Keratinocyte (primary cell): ENCODE results near the gene DCLK1. TPM values are rescaled to one million over a fixed set of nuclear protein-coding genes. Genes with fewer than 3 reads are reported as not detected.

Experiments used
- DNase-seq: peaks from one replicate; pipeline ENCODE4 v3.0.0-alpha.2; 2011; ENCODE audit warnings: low read depth, missing footprints, low spot score
- FAIRE-seq: peaks from 2 replicates; lab custom pipeline; 2011; peaks lifted over from hg19 to GRCh38; lab: Jason Lieb, UNC
- H2AFZ ChIP-seq: 2 replicates; pipeline ENCODE4 v1.6.0; 2012; ENCODE audit warnings: low read length, control low read depth, inconsistent platforms; ENCODE audit not compliant: control insufficient read depth
- H3K27ac ChIP-seq: 2 replicates; pipeline ENCODE4 v1.5.1; 2011; ENCODE audit warnings: low read length; ENCODE audit not compliant: control insufficient read depth, insufficient read depth
- H3K27me3 ChIP-seq: 3 replicates; pipeline ENCODE4 v1.6.0; 2011; ENCODE audit warnings: low read length; ENCODE audit not compliant: control insufficient read depth, insufficient read depth; ENCODE audit errors: extremely low read depth
- H3K36me3 ChIP-seq, 2 experiments: 2 replicates in 1 of 2; 3 replicates in 1 of 2; pipeline ENCODE4 v1.5.1; 2011; ENCODE audit warnings: low read length in 2 of 2, mild to moderate bottlenecking in 1 of 2; ENCODE audit not compliant: control insufficient read depth in 2 of 2, insufficient read depth in 2 of 2; ENCODE audit errors: extremely low read depth in 1 of 2
- H3K4me1 ChIP-seq: 3 replicates; pipeline ENCODE4 v1.5.1; 2011; ENCODE audit warnings: low read length; ENCODE audit not compliant: control insufficient read depth, insufficient read depth; ENCODE audit errors: extremely low read depth
- H3K4me2 ChIP-seq: 3 replicates; pipeline ENCODE4 v1.6.0; 2011; ENCODE audit warnings: low read depth, low read length; ENCODE audit not compliant: control insufficient read depth, insufficient read depth; ENCODE audit errors: extremely low read depth
- H3K4me3 ChIP-seq, 3 experiments: fragments of 200-600 bp in 1 of 3; sonication (generic) in 1 of 3; 2 replicates in 2 of 3; 3 replicates in 1 of 3; pipeline ENCODE4 v1.5.1; 2011 to 2016; ENCODE audit warnings: low read length in 3 of 3, mild to moderate bottlenecking in 3 of 3, control low read depth in 2 of 3, inconsistent platforms in 1 of 3, low read depth in 1 of 3, mixed read lengths in 1 of 3, mixed run types in 1 of 3, moderate library complexity in 1 of 3; ENCODE audit not compliant: control insufficient read depth in 2 of 3, insufficient read depth in 2 of 3; ENCODE audit errors: extremely low read depth in 1 of 3
- H3K79me2 ChIP-seq: 2 replicates; pipeline ENCODE4 v1.6.0; 2012; ENCODE audit warnings: low read length; ENCODE audit not compliant: control insufficient read depth, insufficient read depth
- H3K9ac ChIP-seq: 3 replicates; pipeline ENCODE4 v1.6.0; 2011; ENCODE audit warnings: low read length; ENCODE audit not compliant: control insufficient read depth, insufficient read depth; ENCODE audit errors: extremely low read depth
- H3K9me1 ChIP-seq: 3 replicates; pipeline ENCODE4 v1.6.0; 2011; ENCODE audit warnings: low read length; ENCODE audit not compliant: control insufficient read depth, insufficient read depth; ENCODE audit errors: extremely low read depth
- H3K9me3 ChIP-seq: 2 replicates; pipeline ENCODE4 v1.5.1; 2012; ENCODE audit warnings: low read depth, low read length; ENCODE audit not compliant: control insufficient read depth
- H4K20me1 ChIP-seq: 3 replicates; pipeline ENCODE4 v1.6.0; 2011; ENCODE audit warnings: low read length; ENCODE audit not compliant: control insufficient read depth, insufficient read depth; ENCODE audit errors: extremely low read depth
- CTCF ChIP-seq, 3 experiments: IDR thresholded peaks in 1 of 3; conservative IDR thresholded peaks in 1 of 3; optimal IDR thresholded peaks in 1 of 3; 2 replicates in 2 of 3; 3 replicates in 1 of 3; pipeline versions ENCODE3 to v1.5.1; 2011; ENCODE audit warnings: low read length in 3 of 3, mild to moderate bottlenecking in 3 of 3, moderate library complexity in 2 of 3, control low read depth in 1 of 3, inconsistent platforms in 1 of 3; ENCODE audit not compliant: insufficient read depth in 2 of 3; ENCODE audit errors: extremely low read depth in 1 of 3
- EZH2 ChIP-seq: IDR thresholded peaks from one replicate; pipeline ENCODE4 v1.6.1; 2012; ENCODE audit warnings: inconsistent platforms, mild to moderate bottlenecking, low read length, moderate library complexity
- dilution Hi-C: fragments of 300-500 bp; cut with MboI; formaldehyde crosslinking; loops from one replicate; pipeline ENCODE4 v1.7.0; 2020; ENCODE audit warnings: low sequenced_read_pairs; ENCODE audit not compliant: extremely low pct_ligation_motif_present
- polyA plus RNA-seq, 5 experiments: library from polyadenylated mRNA; depleted of rRNA in 3 of 5; stranded (reverse) in 3 of 5; stranded (forward) in 1 of 5; unstranded in 1 of 5; fragments of >200 nt; gene quantifications; 1 replicate in 1 of 5; 2 replicates in 3 of 5; 3 replicates in 1 of 5; pipeline versions ENCODE4 v1.2.1 to v1.2.3, GENCODE V29; 2011 to 2012; ENCODE audit warnings: missing spikeins in 2 of 5, low read depth in 1 of 5, low replicate concordance in 1 of 5

Gene DCLK1
- polyA plus RNA-seq, 1 donor (not counting 4 experiments of a cell fraction or from before 2014, with no cell fraction given): 0.04 TPM

GRCh38 chr13:36148446-36148845, 17.3 kb upstream of the DCLK1 start:
- Histone ChIP-seq H2AFZ (no peak overlapping the region), H3K9ac (no peak overlapping the region), H3K4me1 (no peaks in the 10 kb centered on the region), H3K4me3 (no peak overlapping the region), H3K27ac (no peak overlapping the region), H3K27me3 (no peaks in the 10 kb centered on the region), H4K20me1 (no peaks in the 10 kb centered on the region), H3K9me3 (no peaks in the 10 kb centered on the region), H3K79me2 (no peaks in the 10 kb centered on the region), H3K9me1 (no peaks in the 10 kb centered on the region), H3K36me3 (no peaks in the 10 kb centered on the region), H3K4me2 (no peak overlapping the region)
- dilution Hi-C loops: no loop called here
- FAIRE-seq: no peak
- no peak for DNase-seq
- TF ChIP-seq CTCF (optimal IDR thresholded peaks at IDR 0.05 in 1 of 3, IDR thresholded peaks at IDR 0.05 in 1 of 3, conservative IDR thresholded peaks at IDR 0.05 in 1 of 3; ENCODE audit: extremely low read depth in 1 of 3, insufficient read depth in 2 of 3, low read length in 3 of 3) (no peak), EZH2 (no peak)

- Histone ChIP-seq H3K79me2 (no peaks in the 10 kb centered on the region), H3K9me3 (no peaks in the 10 kb centered on the region), H2AFZ (no peak overlapping the region), H3K27me3 (no peaks in the 10 kb centered on the region), H4K20me1 (no peaks in the 10 kb centered on the region), H3K4me1 (no peaks in the 10 kb centered on the region), H3K9ac (no peak overlapping the region), H3K4me3 (no peak overlapping the region), H3K9me1 (no peaks in the 10 kb centered on the region), H3K27ac (no peak overlapping the region), H3K4me2 (no peak overlapping the region), H3K36me3 (no peaks in the 10 kb centered on the region)
- TF ChIP-seq EZH2 (no peak), CTCF (optimal IDR thresholded peaks at IDR 0.05 in 1 of 3, IDR thresholded peaks at IDR 0.05 in 1 of 3, conservative IDR thresholded peaks at IDR 0.05 in 1 of 3; ENCODE audit: extremely low read depth in 1 of 3, insufficient read depth in 2 of 3, low read length in 3 of 3) (no peak)
- no peak for DNase-seq
- FAIRE-seq: no peak
- dilution Hi-C loops: no loop called here
These were observed 16.1 kb upstream of the DCLK1 start for GRCh38 chr13:36147330-36147729.
